Measurements from ENCODE around the gene CLIC6.

DNA sequence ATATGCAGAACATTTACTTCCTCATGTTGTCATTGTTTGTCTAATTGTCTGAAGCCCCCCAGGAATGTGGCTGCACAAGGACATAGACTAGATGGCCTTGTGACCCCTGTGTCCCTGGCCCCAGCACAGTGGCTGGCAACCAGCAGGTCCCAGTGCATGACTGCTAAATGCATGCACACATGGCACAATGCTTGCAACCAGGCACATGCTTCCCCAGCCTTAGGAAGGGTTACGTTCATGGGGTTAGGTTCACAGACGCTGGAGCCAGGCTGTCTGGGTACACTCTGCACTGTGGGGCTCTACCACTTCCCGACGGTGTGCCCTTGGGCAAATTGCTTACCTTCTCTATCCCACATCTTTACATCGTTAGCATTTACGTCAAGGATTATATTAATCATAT, 21.2 kb upstream of the CLIC6 start:
- TF ChIP-seq EP300 (IDR thresholded peaks at IDR 0.05; ENCODE audit: borderline replicate concordance in 1 of 2, low read depth in 2 of 2, low read length in 2 of 2) (no peak), NRF1 (IDR thresholded peaks at IDR 0.05; ENCODE audit: low read depth, low read length) (no peak), E2F6 (IDR thresholded peaks at IDR 0.05) (no peak), GABPA (IDR thresholded peaks at IDR 0.05; ENCODE audit: borderline replicate concordance, insufficient read depth, low read length) (no peak), POLR2A (IDR thresholded peaks at IDR 0.05; ENCODE audit: control extremely low read depth in 1 of 2, low read depth in 2 of 2, low read length in 2 of 2) (no peak), RAD21 (IDR thresholded peaks at IDR 0.05 in 1 of 2, conservative IDR thresholded peaks at IDR 0.05 in 1 of 2; ENCODE audit: low read depth in 2 of 2, low read length in 2 of 2) (no peak), GTF2F1 (IDR thresholded peaks at IDR 0.05; ENCODE audit: borderline replicate concordance, low read depth, low read length) (no peak), TEAD4 (IDR thresholded peaks at IDR 0.05; ENCODE audit: low read depth, low read length) (no peak)
- TF ChIP-seq, protein P1, sequence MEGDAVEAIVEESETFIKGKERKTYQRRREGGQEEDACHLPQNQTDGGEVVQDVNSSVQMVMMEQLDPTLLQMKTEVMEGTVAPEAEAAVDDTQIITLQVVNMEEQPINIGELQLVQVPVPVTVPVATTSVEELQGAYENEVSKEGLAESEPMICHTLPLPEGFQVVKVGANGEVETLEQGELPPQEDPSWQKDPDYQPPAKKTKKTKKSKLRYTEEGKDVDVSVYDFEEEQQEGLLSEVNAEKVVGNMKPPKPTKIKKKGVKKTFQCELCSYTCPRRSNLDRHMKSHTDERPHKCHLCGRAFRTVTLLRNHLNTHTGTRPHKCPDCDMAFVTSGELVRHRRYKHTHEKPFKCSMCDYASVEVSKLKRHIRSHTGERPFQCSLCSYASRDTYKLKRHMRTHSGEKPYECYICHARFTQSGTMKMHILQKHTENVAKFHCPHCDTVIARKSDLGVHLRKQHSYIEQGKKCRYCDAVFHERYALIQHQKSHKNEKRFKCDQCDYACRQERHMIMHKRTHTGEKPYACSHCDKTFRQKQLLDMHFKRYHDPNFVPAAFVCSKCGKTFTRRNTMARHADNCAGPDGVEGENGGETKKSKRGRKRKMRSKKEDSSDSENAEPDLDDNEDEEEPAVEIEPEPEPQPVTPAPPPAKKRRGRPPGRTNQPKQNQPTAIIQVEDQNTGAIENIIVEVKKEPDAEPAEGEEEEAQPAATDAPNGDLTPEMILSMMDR (IDR thresholded peaks at IDR 0.05; ENCODE audit: control extremely low read depth in 1 of 3, insufficient read depth in 1 of 3, low read depth in 1 of 3, low read length in 3 of 3), result no peak
